GM19467 (cell line): ENCODE results near the gene MYB.
"Not testable (repeated sequence)": the region's sequence is repeated elsewhere in the genome, so short reads cannot be mapped to it uniquely, and the experiment has no call there.

Source experiments
- ATAC-seq: cut with Tn5 transposase; IDR thresholded peaks from one replicate; pipeline ENCODE4 v1.9.1; 2021; ENCODE audit warnings: mild to moderate bottlenecking, moderate library complexity; ENCODE audit not compliant: unreplicated experiment

Gene MYB

DNA sequence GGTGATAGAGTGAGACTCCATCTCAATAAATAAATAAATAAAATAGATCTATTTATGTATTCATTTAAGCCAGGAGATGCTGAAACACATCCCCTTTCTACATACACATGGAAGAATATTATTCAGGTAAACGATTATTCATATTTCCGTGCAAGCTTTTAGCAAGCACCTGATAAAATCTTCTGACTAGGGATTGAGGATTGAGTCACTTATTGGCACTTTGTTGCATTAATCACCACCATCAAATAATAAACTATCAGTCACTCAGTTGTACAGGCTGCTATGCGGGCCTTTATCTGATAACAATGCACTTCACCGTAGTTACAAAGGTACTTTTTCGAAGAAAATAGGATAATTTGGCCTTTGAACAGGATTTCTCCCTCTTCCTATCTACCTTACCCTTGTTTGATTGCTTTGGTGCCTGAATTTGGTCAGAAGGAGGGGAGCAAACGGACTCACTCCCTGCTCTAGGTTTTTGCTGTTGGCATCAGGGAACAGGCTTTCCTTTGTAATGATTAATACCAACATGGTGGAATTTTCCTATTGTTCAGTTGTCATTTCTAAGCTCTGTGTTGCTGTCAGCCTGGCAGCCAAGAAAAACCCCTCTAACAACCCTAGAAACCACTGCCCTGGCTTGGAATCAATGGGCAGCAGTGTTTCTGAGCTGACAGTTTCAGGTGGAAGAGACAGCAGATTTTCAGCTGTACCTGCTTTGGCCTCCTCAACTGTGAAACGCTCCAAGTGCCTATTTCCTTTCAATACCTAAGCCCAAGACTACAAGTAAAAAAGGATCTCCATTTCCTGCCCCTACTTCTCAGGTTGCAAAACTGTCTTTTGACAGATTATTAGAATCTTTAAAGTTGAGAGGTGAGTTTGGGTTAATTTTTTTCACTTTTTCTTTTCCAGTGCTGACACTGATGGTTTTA, 63.0 kb downstream of the MYB start:
- ATAC-seq = no peak

DNA sequence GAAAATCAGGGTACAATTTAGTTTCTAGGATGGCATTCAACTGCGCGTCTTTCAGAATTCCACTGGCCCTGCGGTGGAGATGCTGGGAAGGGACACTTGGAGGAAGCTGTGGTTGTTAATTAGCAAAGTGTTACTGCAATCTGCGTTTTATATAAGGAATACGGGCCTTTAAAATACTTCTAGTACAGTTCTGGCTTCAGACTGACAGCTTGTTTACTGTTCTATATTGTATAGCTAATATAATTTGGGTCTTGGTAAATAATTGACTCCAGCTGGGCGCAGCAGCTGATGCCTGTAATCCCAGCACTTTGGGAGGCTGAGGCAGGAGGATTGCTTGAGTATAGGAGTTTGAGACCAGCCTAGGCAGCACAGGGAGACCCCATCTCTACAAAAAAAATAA, 63.7 kb downstream of the MYB start:
- ATAC-seq = no peak

GRCh38 chr6:135246412-135247012, 65.4 kb downstream of the MYB start:
- not testable (repeated sequence) for ATAC-seq

DNA sequence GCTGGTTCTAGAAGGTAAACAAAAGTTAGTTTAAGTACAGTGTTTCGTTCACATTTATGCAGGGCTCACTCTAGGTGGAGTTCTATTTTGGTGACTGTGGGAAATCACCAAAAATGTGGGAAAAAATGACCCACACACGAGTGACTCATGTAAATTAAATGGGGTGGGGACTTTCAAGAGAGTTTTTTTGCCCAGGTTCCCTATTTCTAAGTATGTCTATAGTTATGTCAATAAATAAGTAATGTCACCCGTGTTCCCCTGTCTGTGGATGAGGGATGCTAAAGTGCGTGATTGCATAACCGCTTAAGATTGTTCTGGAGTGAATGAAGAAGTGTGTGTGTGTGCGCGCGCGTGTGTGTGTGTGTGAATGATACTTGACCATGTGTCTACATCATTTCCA, 69.1 kb downstream of the MYB start:
- ATAC-seq = no peak

- ATAC-seq = no peak
Observed at GRCh38 chr6:135250751-135251497, 69.8 kb downstream of the MYB start.

DNA sequence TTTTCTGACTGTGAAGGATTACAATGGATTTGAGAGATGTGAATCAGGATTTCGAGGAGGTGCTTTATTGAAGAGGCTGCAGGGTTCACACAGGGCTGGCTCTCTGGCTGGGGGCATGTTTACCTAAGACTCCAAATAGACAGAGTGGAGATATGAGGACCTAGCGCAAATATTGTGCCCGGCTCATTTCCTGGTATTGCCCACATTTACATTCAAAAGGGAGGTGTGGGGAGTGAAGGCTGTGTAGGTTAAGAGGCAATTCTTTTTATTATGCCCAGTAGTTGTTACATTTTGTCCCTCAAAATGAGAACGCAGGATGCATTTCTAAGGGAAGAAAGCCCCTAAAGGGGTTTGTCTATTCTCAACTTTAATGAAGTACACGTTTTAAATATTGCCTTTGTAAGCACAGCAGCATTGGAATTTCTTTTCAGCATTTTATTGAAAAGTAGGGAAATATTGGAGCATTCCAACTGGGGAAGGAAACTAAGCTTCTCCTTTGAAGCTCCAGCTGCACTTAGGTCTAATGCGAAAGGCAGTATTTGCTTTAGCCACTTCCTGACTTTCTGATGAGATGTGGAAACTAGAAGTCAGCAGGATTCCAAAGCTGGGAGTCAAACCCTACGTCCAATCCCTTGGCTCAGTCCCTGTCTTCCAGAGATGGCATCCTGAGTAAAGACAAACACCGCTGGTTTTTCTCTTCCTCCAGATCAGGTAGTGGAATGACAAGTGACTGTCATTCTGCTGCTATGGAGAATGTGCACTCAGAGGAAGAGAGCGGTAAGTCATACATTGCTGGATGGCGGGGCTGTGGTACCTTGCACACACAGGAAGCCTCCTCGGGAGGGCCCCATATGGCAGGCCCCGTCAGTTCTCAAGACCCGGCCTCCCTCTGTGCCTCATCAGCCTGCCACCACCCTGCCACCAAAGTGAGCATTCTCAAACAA, 70.7 kb downstream of the MYB start:
- no peak for ATAC-seq

DNA sequence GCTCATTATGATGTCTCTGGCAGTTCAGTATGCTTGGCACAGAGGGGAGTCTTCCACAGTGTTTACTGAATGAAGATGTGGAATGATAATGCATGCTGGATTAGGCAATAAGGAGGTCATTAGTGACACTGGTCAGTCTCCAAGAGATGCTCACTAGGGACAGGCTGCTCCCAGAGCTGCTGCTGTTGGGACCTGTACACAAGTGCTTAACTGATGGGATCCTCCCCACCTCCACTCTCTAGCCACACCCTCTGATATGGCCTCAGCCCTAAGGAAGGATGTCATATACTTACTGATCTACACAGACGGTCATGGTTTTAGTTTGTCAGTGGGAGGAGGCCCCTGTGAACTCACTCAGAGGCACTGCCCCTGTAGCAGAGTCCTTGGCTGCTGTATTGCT, 73.4 kb downstream of the MYB start:
- no peak for ATAC-seq

GRCh38 chr6:135256866-135257265, 75.8 kb downstream of the MYB start:
- ATAC-seq = no peak

DNA sequence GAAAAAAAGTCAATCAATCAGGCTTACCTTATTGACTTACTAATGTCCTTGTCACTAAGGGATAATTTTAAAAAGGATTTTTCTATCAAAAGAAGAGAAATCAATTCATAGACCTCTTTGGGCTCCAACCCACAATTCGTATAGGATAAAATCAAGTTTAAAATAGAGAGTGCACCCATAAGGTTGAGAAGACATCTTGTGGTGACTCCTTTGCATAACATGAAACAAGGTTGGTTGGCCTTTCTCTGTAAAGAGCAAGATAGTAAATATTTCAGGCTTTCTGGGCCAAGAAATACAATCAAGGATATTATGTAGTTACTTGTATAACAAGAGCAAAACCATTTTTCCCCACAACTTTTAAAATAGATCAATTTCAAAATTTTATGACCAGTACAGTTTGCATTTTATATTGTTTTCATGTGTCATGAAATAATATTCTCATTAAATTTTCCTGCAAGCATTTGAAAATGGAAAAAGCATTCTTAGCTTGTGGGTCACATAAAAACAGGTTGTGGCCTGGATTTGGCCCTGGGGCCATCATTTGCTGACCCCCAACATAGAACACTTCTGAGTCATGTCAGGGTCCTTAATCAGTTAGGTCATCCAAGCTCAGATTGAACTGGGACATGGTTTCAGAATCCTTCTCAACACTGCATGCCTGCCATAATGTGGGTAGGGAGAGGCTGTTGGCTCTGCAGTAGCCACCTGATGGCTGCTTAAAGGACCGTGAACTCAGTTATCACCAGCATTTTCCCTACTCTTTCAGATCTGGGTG, 76.7 kb downstream of the MYB start:
- ATAC-seq = no peak

DNA sequence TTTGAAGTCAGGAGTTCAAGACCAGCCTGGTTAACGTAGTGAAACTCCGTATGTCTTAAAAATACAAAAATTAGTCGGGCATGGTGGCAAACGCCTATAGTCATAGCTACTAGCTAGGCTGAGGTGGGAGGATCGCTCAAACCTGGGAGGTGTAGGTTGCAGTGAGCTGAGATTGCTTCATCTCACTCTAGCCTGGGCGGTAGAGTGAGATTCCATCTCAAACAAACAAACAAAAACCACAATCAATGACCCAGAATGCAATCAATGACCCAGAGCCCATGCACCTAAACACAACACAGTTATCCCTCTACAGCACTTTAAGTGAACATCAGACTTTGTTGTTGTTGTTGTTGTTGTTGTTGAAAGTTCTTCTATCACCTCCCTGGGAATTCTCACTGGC, 77.9 kb downstream of the MYB start:
- ATAC-seq = no peak

DNA sequence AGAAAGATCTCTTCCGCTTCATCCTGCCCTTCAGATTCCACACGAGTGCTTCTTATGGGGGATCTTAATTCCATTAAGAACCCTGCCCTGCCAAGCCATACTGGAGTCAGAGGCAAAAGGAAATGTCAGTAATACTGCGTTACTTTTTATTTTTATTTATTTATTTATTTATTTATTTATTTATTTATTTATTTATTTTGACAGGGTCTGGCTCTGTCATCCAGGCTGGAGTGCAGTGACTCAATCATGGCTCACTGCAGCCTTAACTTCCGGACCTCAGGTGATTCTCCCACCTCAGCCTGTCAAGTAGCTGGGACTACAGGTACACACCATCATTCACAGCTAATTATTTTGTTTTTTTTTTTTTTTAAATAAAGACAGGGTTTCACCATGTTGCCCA, 79.5 kb downstream of the MYB start:
- ATAC-seq = no peak

DNA sequence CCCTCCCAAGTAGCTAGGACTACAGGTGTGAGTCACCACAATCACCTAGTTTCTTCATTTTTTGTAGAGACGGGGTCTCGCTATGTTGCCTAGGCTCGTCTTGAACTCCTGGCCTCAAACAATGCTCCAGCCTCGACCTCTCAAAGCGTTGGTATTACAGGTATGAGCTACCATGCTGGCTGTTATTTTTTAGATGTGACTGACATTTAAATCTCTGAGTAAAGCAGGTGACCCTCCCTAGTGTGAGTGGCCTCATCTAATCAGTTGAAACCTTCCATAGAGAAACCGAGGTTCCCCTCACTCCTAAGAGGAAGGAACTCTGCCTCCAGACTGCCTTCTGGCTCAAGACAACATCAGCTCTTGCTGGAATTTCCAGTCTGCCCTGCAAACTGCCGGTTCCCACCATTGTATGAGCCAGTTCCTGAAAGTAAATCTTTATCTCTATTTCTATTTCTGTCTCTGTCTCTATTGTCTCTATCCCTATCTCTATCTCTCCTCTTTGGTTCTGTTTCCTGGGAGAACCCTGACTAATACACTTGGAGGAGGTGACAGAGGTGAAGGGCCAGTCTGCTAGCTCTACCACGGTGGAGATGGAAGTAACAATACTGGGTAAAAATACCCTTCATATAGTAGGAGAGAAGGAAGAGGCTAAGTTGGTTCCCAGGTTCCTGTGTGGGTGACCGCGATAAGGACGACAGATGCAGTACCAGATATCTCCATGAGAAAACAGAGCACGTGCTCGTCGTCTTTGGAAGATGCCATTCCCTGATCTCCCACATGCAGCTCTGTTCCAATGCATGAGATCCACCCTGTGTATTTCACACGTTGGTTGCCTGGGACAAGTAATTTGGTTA, 81.0 kb downstream of the MYB start:
- ATAC-seq = no peak

- no peak for ATAC-seq
Observed at GRCh38 chr6:135265278-135265677, 84.2 kb downstream of the MYB start.

DNA sequence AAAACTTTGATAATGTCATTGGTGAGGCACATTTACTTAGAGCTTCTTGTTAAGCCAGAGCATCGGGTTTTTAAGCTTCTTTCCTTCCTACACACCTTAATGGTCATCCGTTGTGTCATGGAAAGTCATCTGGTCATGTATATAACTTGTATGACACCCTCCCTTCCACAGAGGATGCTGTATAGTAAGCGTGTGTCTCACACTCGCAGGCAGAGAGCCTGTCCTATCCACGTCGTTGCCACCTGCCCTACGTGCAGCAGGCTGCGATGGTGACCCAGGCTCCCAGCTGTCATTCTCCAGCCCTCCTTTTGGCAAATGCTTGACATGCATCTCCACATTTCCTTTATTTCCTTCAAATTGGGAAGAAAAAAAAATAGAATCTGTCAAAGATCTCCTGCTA, 85.6 kb downstream of the MYB start:
- ATAC-seq = no peak

GRCh38 chr6:135267085-135267484, 86.0 kb downstream of the MYB start:
- ATAC-seq = no peak

GRCh38 chr6:135268263-135268662, 87.2 kb downstream of the MYB start:
- no peak for ATAC-seq

GRCh38 chr6:135268740-135269139, 87.6 kb downstream of the MYB start:
- no peak for ATAC-seq
